GM23248 (cell line): ENCODE data around the gene ATXN7.

Source experiments
- EZH2 ChIP-seq: fragments of 200-600 bp; sonication (generic); IDR thresholded peaks from 2 replicates; pipeline ENCODE4 v1.6.1; 2018; ENCODE audit warnings: antibody characterized with exemption, mild to moderate bottlenecking; ENCODE audit not compliant: insufficient read depth, poor library complexity, severe bottlenecking
- EZH2phosphoT487 ChIP-seq: fragments of 200-600 bp; sonication (generic); IDR thresholded peaks from 2 replicates; pipeline ENCODE4 v1.6.1; 2018; ENCODE audit warnings: antibody characterized with exemption, moderate library complexity, mild to moderate bottlenecking, low read depth; ENCODE audit not compliant: insufficient read depth

DNA sequence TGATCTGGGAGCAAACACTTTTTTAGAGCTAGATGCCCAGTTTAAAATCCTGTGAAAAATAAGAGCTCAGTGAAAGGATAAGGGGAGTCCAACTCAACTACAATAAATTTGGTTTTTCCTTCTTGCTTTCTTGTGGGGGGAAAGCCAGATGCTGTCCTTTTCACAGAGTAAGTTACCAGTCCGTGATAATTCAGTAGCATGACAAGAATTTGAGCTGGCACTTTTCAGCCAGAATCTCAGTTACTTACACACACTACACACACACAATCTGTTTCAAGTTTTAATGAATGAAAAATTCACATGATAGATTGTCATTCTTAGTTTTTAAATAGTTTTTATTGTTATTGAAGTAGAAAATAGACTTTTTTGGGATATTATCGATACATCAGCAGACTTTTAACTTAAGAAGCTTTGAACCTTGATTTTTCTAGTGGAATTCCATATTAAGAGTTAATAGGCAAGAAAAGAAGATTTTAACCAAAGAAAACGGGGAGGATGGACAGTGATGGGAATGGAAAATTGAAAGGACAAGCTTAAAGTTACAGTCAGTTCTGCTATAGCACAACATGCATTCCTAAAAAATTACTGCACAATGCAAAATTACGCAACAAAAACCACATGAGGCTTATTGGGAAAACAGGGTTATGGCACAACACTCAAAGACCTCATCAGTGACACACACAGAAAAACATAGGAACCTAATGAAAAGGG is 112.6 kb downstream of the ATXN7 start:
- TF ChIP-seq EZH2 (no peak), EZH2phosphoT487 (no peak)
